ENCODE results near the gene LCE2B. TPM values are rescaled to one million over a fixed set of nuclear protein-coding genes. Genes with fewer than 3 reads are reported as not detected.

Gene LCE2B
- total RNA-seq, 1 donor from 2014 or later, result not detected

GRCh38 chr1:152735648-152736047, 49.7 kb downstream of the LCE2B start:
- no peak for DNase-seq (ENCODE audit: low spot score)

Other genes with a start within 250 kb of the LCE2B start
- gene LCE5A, start 175.3 kb upstream of the LCE2B start, total RNA-seq, result not detected
- not detected for gene CRCT1, start 171.6 kb upstream of the LCE2B start, total RNA-seq
- not detected for gene LCE3E, start 119.3 kb upstream of the LCE2B start, total RNA-seq
- not detected for gene LCE3D, start 105.6 kb upstream of the LCE2B start, total RNA-seq
- not detected for gene LCE3C, start 85.9 kb upstream of the LCE2B start, total RNA-seq
- gene LCE3B, start 72.3 kb upstream of the LCE2B start, total RNA-seq, result not detected
- not detected for gene LCE3A, start 63.0 kb upstream of the LCE2B start, total RNA-seq
- gene LCE2D, start 22.7 kb upstream of the LCE2B start, total RNA-seq, result not detected
- not detected for gene LCE2C, start 10.8 kb upstream of the LCE2B start, total RNA-seq
- gene LCE2A, start 12.2 kb downstream of the LCE2B start, total RNA-seq, result not detected
- not detected for gene LCE4A, start 22.0 kb downstream of the LCE2B start, total RNA-seq
- not detected for gene KPRP, start 71.9 kb downstream of the LCE2B start, total RNA-seq
- not detected for gene LCE1F, start 89.0 kb downstream of the LCE2B start, total RNA-seq
- gene LCE1E, start 100.1 kb downstream of the LCE2B start, total RNA-seq, result not detected
- not detected for gene LCE1D, start 110.6 kb downstream of the LCE2B start, total RNA-seq
- not detected for gene LCE1C, start 120.5 kb downstream of the LCE2B start, total RNA-seq
- not detected for gene LCE1B, start 125.8 kb downstream of the LCE2B start, total RNA-seq
- not detected for gene LCE1A, start 141.3 kb downstream of the LCE2B start, total RNA-seq
- not detected for gene LCE6A, start 156.7 kb downstream of the LCE2B start, total RNA-seq
- gene LCE7A, start 173.9 kb downstream of the LCE2B start, total RNA-seq, result not detected
- not detected for gene SMCP, start 192.2 kb downstream of the LCE2B start, total RNA-seq
- gene IVL, start 222.4 kb downstream of the LCE2B start, total RNA-seq, result not detected